PC-3 (cell line): ENCODE data around the gene LACTBL1. TPM values are rescaled to one million over a fixed set of nuclear protein-coding genes. Genes with fewer than 3 reads are reported as not detected.
"Not testable (repeated sequence)": the region's sequence is repeated elsewhere in the genome, so short reads cannot be mapped to it uniquely, and the experiment has no call there.

Source experiments
- ATAC-seq: fragments of 200-7000 bp; cut with Tn5 transposase; 2 replicates; pipeline ENCODE4 v1.9.1; 2020; ENCODE audit warnings: mild to moderate bottlenecking, moderate library complexity
- BruUV-seq: library from RNA; stranded (reverse); fragments of 400-500 nt; replicated peaks from 2 replicates; lab custom pipeline; 2021; lab: Mats Ljungman, UMichigan
- CTCF ChIA-PET: fragments of 300-600 bp; sonication (Branson Sonifier 250); formaldehyde crosslinking; loops from one replicate; lab custom pipeline; 2022; ENCODE audit warnings: antibody characterized with exemption; lab: Charles Lee
- POLR2A ChIA-PET: fragments of 300-600 bp; sonication (Branson Sonifier 250); formaldehyde crosslinking; loops from one replicate; lab custom pipeline; 2022; ENCODE audit warnings: antibody characterized with exemption; ENCODE audit not compliant: unreplicated experiment; lab: Charles Lee
- DNase-seq: peaks from one replicate; pipeline ENCODE4 v3.0.0-alpha.2; 2015
- H2AFZ ChIP-seq: fragments of 300-600 bp; sonication (generic); 2 replicates; pipeline ENCODE4 v1.6.0; 2016; ENCODE audit warnings: antibody characterized with exemption, low read length
- H3F3A ChIP-seq: fragments of 300-600 bp; sonication (generic); one replicate; pipeline ENCODE4 v1.6.0; 2017; ENCODE audit warnings: antibody characterized with exemption, low read length, control low read depth, mild to moderate bottlenecking; ENCODE audit not compliant: unreplicated experiment
- H3K27ac ChIP-seq: fragments of 300-600 bp; sonication (generic); 2 replicates; pipeline ENCODE4 v1.5.1; 2016; ENCODE audit warnings: mild to moderate bottlenecking, low read length
- H3K27me3 ChIP-seq: fragments of 300-600 bp; sonication (generic); 2 replicates; pipeline ENCODE4 v1.6.1; 2016; ENCODE audit warnings: low read length, mixed read lengths
- H3K36me3 ChIP-seq: fragments of 300-600 bp; sonication (generic); 2 replicates; pipeline ENCODE4 v1.6.1; 2016; ENCODE audit warnings: low read depth, mixed run types, low read length, mixed read lengths
- H3K4me1 ChIP-seq: fragments of 300-600 bp; sonication (generic); 2 replicates; pipeline ENCODE4 v1.5.1; 2016; ENCODE audit warnings: low read length; ENCODE audit not compliant: insufficient read depth
- H3K4me2 ChIP-seq: fragments of 300-600 bp; sonication (generic); 2 replicates; pipeline ENCODE4 v1.6.0; 2016; ENCODE audit warnings: low read length
- H3K4me3 ChIP-seq: fragments of 300-600 bp; sonication (generic); 2 replicates; pipeline ENCODE4 v1.5.1; 2016; ENCODE audit warnings: mild to moderate bottlenecking, low read length, mixed read lengths
- H3K79me2 ChIP-seq: fragments of 300-600 bp; sonication (generic); 2 replicates; pipeline ENCODE4 v1.6.1; 2017; ENCODE audit warnings: low read length, mixed read lengths
- H3K9ac ChIP-seq: fragments of 300-600 bp; sonication (generic); 2 replicates; pipeline ENCODE4 v1.6.0; 2016; ENCODE audit warnings: mild to moderate bottlenecking, low read length
- H3K9me2 ChIP-seq: fragments of 300-600 bp; sonication (generic); replicated peaks from 2 replicates; pipeline ENCODE4 v1.6.1; 2016; ENCODE audit warnings: mixed run types, low read length, mixed read lengths
- H3K9me3 ChIP-seq: fragments of 300-600 bp; sonication (generic); 2 replicates; pipeline ENCODE4 v1.6.1; 2016; ENCODE audit warnings: low read length, mixed read lengths
- H4K20me1 ChIP-seq: fragments of 300-600 bp; sonication (generic); 2 replicates; pipeline ENCODE4 v1.6.1; 2016; ENCODE audit warnings: low read length, mixed read lengths
- CTCF ChIP-seq: fragments of 300-600 bp; sonication (generic); conservative IDR thresholded peaks from 2 replicates; pipeline ENCODE4 v1.5.1; 2017; ENCODE audit warnings: antibody characterized with exemption, low read depth, mild to moderate bottlenecking, low read length
- EZH2 ChIP-seq: fragments of 300-600 bp; sonication (generic); IDR thresholded peaks from one replicate; pipeline ENCODE4 v1.6.1; 2017; ENCODE audit warnings: antibody characterized with exemption, mild to moderate bottlenecking, low read length; ENCODE audit not compliant: unreplicated experiment
- EZH2phosphoT487 ChIP-seq: fragments of 300-600 bp; sonication (generic); IDR thresholded peaks from 2 replicates; pipeline ENCODE4 v1.6.1; 2018; ENCODE audit warnings: mild to moderate bottlenecking, antibody characterized with exemption, low read length, borderline replicate concordance
- intact Hi-C: fragments of 100-400 bp; cut with micrococcal nuclease; formaldehyde crosslinking; loops from 2 replicates; pipeline ENCODE4 v1.9.0; 2023
- total RNA-seq: library from RNA; depleted of rRNA; stranded (reverse); fragments of >200 nt; gene quantifications from 2 replicates; pipeline ENCODE4 v1.2.3, GENCODE V29; 2014

The LACTBL1 gene
- total RNA-seq, 1 experiment from 2014 or later = not detected

GRCh38 chr1:23007106-23007505 is 34.4 kb upstream of the LACTBL1 start:
- DNase-seq (no peak), ATAC-seq (no peak)
- CTCF ChIA-PET = no interaction called here
- POLR2A ChIA-PET = no interaction called here
- Histone ChIP-seq H3K36me3 (no peaks in the 10 kb centered on the region), H4K20me1 (no peaks in the 10 kb centered on the region), H3K4me2 (no peak overlapping the region), H3K27me3 (no peaks in the 10 kb centered on the region), H3K27ac (no peak overlapping the region), H3K9me3 (no peaks in the 10 kb centered on the region), H3K9me2 (no peaks in the 10 kb centered on the region), H3F3A (peaks cover 7% of the 10 kb centered on the region), H3K4me3 (no peak overlapping the region), H2AFZ (no peak overlapping the region), H3K79me2 (no peaks in the 10 kb centered on the region), H3K9ac (no peak overlapping the region), H3K4me1 (peaks cover 43% of the 10 kb centered on the region)
- intact Hi-C loops = no loop called here
- BruUV-seq = no TSS peak
- TF ChIP-seq CTCF = no peak
- TF ChIP-seq EZH2phosphoT487 = no peak
- no peak for TF ChIP-seq EZH2

- Histone ChIP-seq H3K4me2 (peak overlapping the region; percentile 68; the same call in 1 of the 2 replicates), H3K27ac (peak overlapping the region; percentile 89), H3K4me1 (peaks cover 23% of the 10 kb centered on the region), H3K9ac (peak overlapping the region; percentile 61)
- intact Hi-C loops, H3K9me3 ChIP-seq, ATAC-seq, DNase-seq, H3K9me2 ChIP-seq, H3K4me3 ChIP-seq, H3K79me2 ChIP-seq, H4K20me1 ChIP-seq, BruUV-seq, H2AFZ ChIP-seq, H3F3A ChIP-seq, H3K27me3 ChIP-seq, POLR2A ChIA-PET, CTCF ChIA-PET, H3K36me3 ChIP-seq: not testable (repeated sequence)
Measured at GRCh38 chr1:23004769-23005168, 32.1 kb upstream of the LACTBL1 start.

DNA sequence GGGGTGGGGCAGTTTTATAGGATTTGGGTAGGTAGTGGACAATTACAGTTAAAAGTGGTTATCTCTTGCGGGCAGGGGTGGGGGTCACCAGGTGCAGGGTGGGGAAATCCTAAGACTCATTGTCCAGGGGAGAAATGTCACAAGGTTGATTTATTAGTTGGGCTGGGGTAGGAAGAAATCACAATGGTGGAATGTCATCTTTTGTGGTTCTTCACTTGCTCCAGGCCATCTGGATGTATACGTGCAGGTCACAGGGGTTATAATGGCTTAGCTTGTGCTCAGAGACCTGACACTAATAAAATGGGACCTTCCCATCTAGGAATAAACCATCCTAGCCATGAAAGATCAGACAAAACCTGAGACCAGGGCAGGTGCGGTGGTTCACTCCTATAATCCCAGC is 31.4 kb upstream of the LACTBL1 start:
- no peaks in the 10 kb centered on the region for H3K79me2 ChIP-seq
- TF ChIP-seq CTCF = no peak
- no peak for TF ChIP-seq EZH2phosphoT487
- no peak overlapping the region for H2AFZ ChIP-seq
- no peak overlapping the region for H3K4me3 ChIP-seq
- no peaks in the 10 kb centered on the region; the same call in 1 of the 2 replicates for H3K36me3 ChIP-seq
- intact Hi-C loops = no loop called here
- H4K20me1 ChIP-seq = no peaks in the 10 kb centered on the region
- no peaks in the 10 kb centered on the region for H3K9me3 ChIP-seq
- H3F3A ChIP-seq = peaks cover 4% of the 10 kb centered on the region
- no TSS peak for BruUV-seq
- DNase-seq (peak; percentile 81), ATAC-seq (no peak; the same call in 1 of the 2 replicates)
- H3K27ac ChIP-seq = peak overlapping the region; percentile 89
- H3K4me2 ChIP-seq = peak overlapping the region; percentile 68
- CTCF ChIA-PET = no interaction called here
- peak overlapping the region; percentile 61 for H3K9ac ChIP-seq
- POLR2A ChIA-PET = no interaction called here
- H3K4me1 ChIP-seq = peaks cover 19% of the 10 kb centered on the region
- H3K27me3 ChIP-seq = no peaks in the 10 kb centered on the region
- no peaks in the 10 kb centered on the region for H3K9me2 ChIP-seq

GRCh38 chr1:23002218-23002617 is 29.6 kb upstream of the LACTBL1 start:
- H3K36me3 ChIP-seq, ATAC-seq, intact Hi-C loops, POLR2A ChIA-PET, BruUV-seq, H3K79me2 ChIP-seq, H3K4me2 ChIP-seq, H4K20me1 ChIP-seq, H2AFZ ChIP-seq, H3K4me3 ChIP-seq, H3K9me2 ChIP-seq, H3K27me3 ChIP-seq, H3K9ac ChIP-seq, DNase-seq, H3K27ac ChIP-seq, H3F3A ChIP-seq, CTCF ChIA-PET, H3K9me3 ChIP-seq: not testable (repeated sequence)
- H3K4me1 ChIP-seq = peaks cover 19% of the 10 kb centered on the region

GRCh38 chr1:23000133-23000532 is 27.5 kb upstream of the LACTBL1 start:
- POLR2A ChIA-PET, H3K9me2 ChIP-seq, H3K4me3 ChIP-seq, CTCF ChIA-PET, H3K27me3 ChIP-seq, intact Hi-C loops, H3K9ac ChIP-seq, ATAC-seq, H2AFZ ChIP-seq, H3F3A ChIP-seq, DNase-seq, H3K27ac ChIP-seq, H4K20me1 ChIP-seq, H3K36me3 ChIP-seq, BruUV-seq, H3K79me2 ChIP-seq, H3K4me2 ChIP-seq: not testable (repeated sequence)
- Histone ChIP-seq H3K9me3 (peaks cover 10% of the 10 kb centered on the region), H3K4me1 (peaks cover 19% of the 10 kb centered on the region)
